Hepatocyte (in vitro differentiated cells): Measurements from ENCODE around the gene RASSF4. TPM values are rescaled to one million over a fixed set of nuclear protein-coding genes. Genes with fewer than 3 reads are reported as not detected.

ENCODE experiments used
- DNase-seq: peaks from one replicate; pipeline ENCODE4 v3.0.0-alpha.2; 2016; ENCODE audit warnings: low spot score
- H2AFZ ChIP-seq: fragments of 200-600 bp; sonication (generic); 2 replicates; pipeline ENCODE4 v1.6.0; 2016; ENCODE audit warnings: antibody characterized with exemption, mild to moderate bottlenecking
- H3K27ac ChIP-seq: fragments of 200-600 bp; sonication (generic); 2 replicates; pipeline ENCODE4 v1.5.1; 2016; ENCODE audit warnings: mild to moderate bottlenecking
- H3K27me3 ChIP-seq: fragments of 200-600 bp; sonication (generic); 2 replicates; pipeline ENCODE4 v1.6.1; 2016
- H3K36me3 ChIP-seq: fragments of 200-600 bp; sonication (generic); replicated peaks from 2 replicates; pipeline ENCODE4 v1.5.1; 2016; ENCODE audit warnings: low read depth; ENCODE audit not compliant: insufficient read depth
- H3K4me1 ChIP-seq: fragments of 200-600 bp; sonication (generic); 2 replicates; pipeline ENCODE4 v1.5.1; 2016; ENCODE audit warnings: mild to moderate bottlenecking, moderate library complexity; ENCODE audit not compliant: insufficient read depth
- H3K4me2 ChIP-seq: fragments of 200-600 bp; sonication (generic); 2 replicates; pipeline ENCODE4 v1.6.0; 2016
- H3K4me3 ChIP-seq: fragments of 200-600 bp; sonication (generic); 2 replicates; pipeline ENCODE4 v1.5.1; 2016; ENCODE audit warnings: mild to moderate bottlenecking
- H3K79me2 ChIP-seq: fragments of 200-600 bp; sonication (generic); 2 replicates; pipeline ENCODE4 v1.6.0; 2017; ENCODE audit warnings: mild to moderate bottlenecking
- H3K9me2 ChIP-seq: fragments of 200-600 bp; sonication (generic); replicated peaks from 2 replicates; pipeline ENCODE4 v1.6.0; 2017; ENCODE audit warnings: mild to moderate bottlenecking; ENCODE audit not compliant: insufficient read depth
- H3K9me3 ChIP-seq: fragments of 200-600 bp; sonication (generic); 2 replicates; pipeline ENCODE4 v1.5.1; 2016; ENCODE audit warnings: low read depth, mild to moderate bottlenecking
- H4K20me1 ChIP-seq: fragments of 200-600 bp; sonication (generic); 2 replicates; pipeline ENCODE4 v1.6.0; 2016; ENCODE audit warnings: mild to moderate bottlenecking; ENCODE audit not compliant: insufficient read depth, poor library complexity, severe bottlenecking
- CTCF ChIP-seq: fragments of 200-600 bp; sonication (generic); IDR thresholded peaks from 2 replicates; pipeline ENCODE4 v1.5.1; 2016; ENCODE audit warnings: antibody characterized with exemption, mild to moderate bottlenecking; ENCODE audit not compliant: poor library complexity
- EZH2 ChIP-seq: fragments of 200-600 bp; sonication (generic); IDR thresholded peaks from 2 replicates; pipeline ENCODE4 v1.6.1; 2016; ENCODE audit warnings: antibody characterized with exemption, mild to moderate bottlenecking, borderline replicate concordance
- EZH2phosphoT487 ChIP-seq: fragments of 200-600 bp; sonication (generic); IDR thresholded peaks from one replicate; pipeline ENCODE4 v1.6.1; 2018; ENCODE audit warnings: antibody characterized with exemption, mild to moderate bottlenecking, low read depth, moderate library complexity; ENCODE audit not compliant: unreplicated experiment, severe bottlenecking
- WGBS: methylation state at CpG from one replicate; pipeline ENCODE4 v1.1.6; 2016; ENCODE audit warnings: low lambda C conversion rate; ENCODE audit errors: missing lambda C conversion rate; 5-methylcytosine and 5-hydroxymethylcytosine counted together
- polyA plus RNA-seq: library from polyadenylated mRNA; unstranded; fragments of >200 nt; fragmentation: Nextera tagmentation; extraction: Ambion mirVana; gene quantifications from 2 replicates; pipeline ENCODE4 v1.2.1, GENCODE V29; 2016
- total RNA-seq: library from RNA; depleted of rRNA; stranded (reverse); fragments of >200 nt; gene quantifications from 2 replicates; pipeline ENCODE4 v1.2.3, GENCODE V29; 2014

Gene RASSF4
- total and polyA plus RNA-seq, 2 experiments from 2014 or later, result 19.2 to 20.1 TPM

DNA sequence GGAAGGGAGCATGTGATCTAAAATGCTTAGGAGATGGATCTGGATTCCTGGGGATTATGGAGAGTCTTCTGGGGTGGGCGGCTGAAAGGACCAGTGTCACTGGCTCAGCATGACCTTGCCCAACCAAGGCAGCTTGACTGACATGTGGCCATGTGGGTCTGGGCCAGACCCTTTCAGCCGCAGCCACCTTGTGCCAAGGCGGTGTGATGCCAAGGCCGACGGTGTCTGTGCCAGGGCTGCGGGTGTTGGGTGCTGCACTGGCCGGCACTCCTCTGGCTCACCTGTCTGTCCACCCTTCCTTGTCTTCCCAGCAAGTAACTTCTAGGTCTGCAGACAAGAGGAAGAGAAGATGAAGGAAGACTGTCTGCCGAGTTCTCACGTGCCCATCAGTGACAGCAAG lies 10.3 kb downstream of the RASSF4 start:
- TF ChIP-seq EZH2phosphoT487 (no peak), CTCF (no peak), EZH2 (no peak)
- Histone ChIP-seq H3K4me2 (no peak overlapping the region), H3K36me3 (no peaks in the 10 kb centered on the region), H2AFZ (no peak overlapping the region), H3K4me1 (peaks cover 42% of the 10 kb centered on the region), H3K9me2 (no peaks in the 10 kb centered on the region), H3K27me3 (no peaks in the 10 kb centered on the region), H3K79me2 (peaks cover 15% of the 10 kb centered on the region), H3K9me3 (no peaks in the 10 kb centered on the region), H4K20me1 (no peaks in the 10 kb centered on the region), H3K27ac (no peak overlapping the region), H3K4me3 (no peak overlapping the region)
- WGBS, result 95% methylated on average over 9 of the region's 9 CpGs
- no peak for DNase-seq

- H3K27ac ChIP-seq, result no peak overlapping the region
- no peaks in the 10 kb centered on the region for H3K36me3 ChIP-seq
- no peak for TF ChIP-seq CTCF
- TF ChIP-seq EZH2phosphoT487, result no peak
- TF ChIP-seq EZH2, result no peak
- no peak overlapping the region for H3K4me3 ChIP-seq
- WGBS, result 95% methylated on average over 8 of the region's 8 CpGs
- H3K9me2 ChIP-seq, result no peaks in the 10 kb centered on the region
- no peaks in the 10 kb centered on the region for H4K20me1 ChIP-seq
- H2AFZ ChIP-seq, result no peak overlapping the region
- peaks cover 15% of the 10 kb centered on the region for H3K79me2 ChIP-seq
- H3K27me3 ChIP-seq, result no peaks in the 10 kb centered on the region
- DNase-seq, result no peak
- peaks cover 36% of the 10 kb centered on the region for H3K4me1 ChIP-seq
- no peak overlapping the region for H3K4me2 ChIP-seq
- no peaks in the 10 kb centered on the region for H3K9me3 ChIP-seq
These were observed 11.3 kb downstream of the RASSF4 start for GRCh38 chr10:44970812-44971395.

DNA sequence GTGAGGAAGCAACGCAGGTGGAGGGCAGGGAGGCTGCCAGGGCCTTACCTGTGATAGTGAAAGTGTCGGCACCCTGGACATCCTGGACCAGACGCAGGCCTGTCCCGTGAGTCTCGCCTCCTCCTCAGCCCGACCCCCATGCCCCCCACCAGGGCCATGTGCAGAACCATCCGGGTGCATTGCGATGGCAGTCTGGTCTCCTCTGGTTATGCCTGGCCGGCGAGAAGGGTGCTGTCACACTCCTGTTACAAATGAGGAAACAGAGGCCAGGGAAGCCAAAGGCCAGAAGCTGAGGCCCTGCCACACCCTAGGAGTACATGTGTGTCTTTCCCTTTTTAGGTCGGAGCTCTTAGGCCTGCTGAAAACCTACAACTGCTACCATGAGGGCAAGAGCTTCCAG lies 11.8 kb downstream of the RASSF4 start:
- no peak overlapping the region for H3K27ac ChIP-seq
- H3K4me3 ChIP-seq, result no peak overlapping the region
- no peaks in the 10 kb centered on the region for H3K36me3 ChIP-seq
- no peaks in the 10 kb centered on the region for H3K27me3 ChIP-seq
- H3K79me2 ChIP-seq, result peaks cover 15% of the 10 kb centered on the region
- H3K4me1 ChIP-seq, result peaks cover 34% of the 10 kb centered on the region
- no peak overlapping the region for H3K4me2 ChIP-seq
- no peaks in the 10 kb centered on the region for H4K20me1 ChIP-seq
- H3K9me2 ChIP-seq, result no peaks in the 10 kb centered on the region
- no peak for TF ChIP-seq CTCF
- H3K9me3 ChIP-seq, result no peaks in the 10 kb centered on the region
- DNase-seq, result no peak
- H2AFZ ChIP-seq, result no peak overlapping the region
- 93% methylated on average over 11 of the region's 11 CpGs for WGBS
